Right ventricle myocardium superior (tissue), 1 donor: ENCODE measurements around the gene ITPKB. TPM values are rescaled to one million over a fixed set of nuclear protein-coding genes. Genes with fewer than 3 reads are reported as not detected.

Experiments
- ATAC-seq: fragments of 200-7000 bp; cut with Tn5 transposase; one replicate; pipeline ENCODE4 v1.9.1; 2020; ENCODE audit warnings: mild to moderate bottlenecking; ENCODE audit not compliant: poor library complexity
- DNase-seq: peaks from one replicate; pipeline ENCODE4 v3.0.0-alpha.2; 2020
- intact Hi-C: fragments of 100-400 bp; cut with DNase I; formaldehyde crosslinking; loops from one replicate; pipeline ENCODE4 v1.11.2; 2022
- total RNA-seq: library from RNA; stranded (reverse); fragmentation: NEBNext Ultra II Directional; extraction: Animal tissue kit (Norgen Biotek cat#: 25700); gene quantifications from one replicate; pipeline ENCODE4 v1.2.1, GENCODE V29; 2021
- donor health status: DM: no; HTN: yes; CAD: no; lungs with severe emphysema.

The ITPKB gene
- total RNA-seq, 1 donor from 2014 or later, result 21.2 TPM

DNA sequence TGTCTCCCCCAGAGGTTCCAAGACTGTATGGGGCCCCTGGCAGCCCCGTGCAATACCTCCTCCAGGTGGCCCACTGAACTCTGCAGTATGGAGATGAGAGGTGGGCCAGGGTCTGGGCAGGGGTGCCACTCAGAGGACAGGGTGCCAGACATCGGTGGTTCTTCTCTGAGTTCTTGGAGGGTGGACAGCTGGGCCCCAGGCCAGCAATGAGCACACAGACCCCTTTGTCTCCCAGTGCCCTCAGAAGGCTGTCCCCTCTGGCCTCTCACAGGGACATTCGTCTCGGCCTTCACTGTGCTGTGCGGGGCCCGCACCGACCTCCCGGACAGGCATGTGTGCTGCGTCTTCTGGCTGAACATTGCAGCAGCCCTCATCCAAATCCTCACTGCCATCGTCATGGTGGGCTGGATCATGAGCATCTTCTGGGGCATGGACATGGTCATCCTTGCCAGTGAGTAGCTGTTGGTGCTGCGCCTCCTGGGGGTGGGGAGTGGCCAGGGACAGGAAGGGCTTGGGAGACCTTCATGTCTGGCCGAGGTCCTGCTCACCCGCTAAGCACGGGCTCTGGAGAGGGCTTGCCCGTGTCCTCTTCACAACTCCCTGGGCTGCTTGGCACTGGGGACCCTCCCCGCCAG is 142.4 kb downstream of the ITPKB start:
- ATAC-seq, result no peak

DNA sequence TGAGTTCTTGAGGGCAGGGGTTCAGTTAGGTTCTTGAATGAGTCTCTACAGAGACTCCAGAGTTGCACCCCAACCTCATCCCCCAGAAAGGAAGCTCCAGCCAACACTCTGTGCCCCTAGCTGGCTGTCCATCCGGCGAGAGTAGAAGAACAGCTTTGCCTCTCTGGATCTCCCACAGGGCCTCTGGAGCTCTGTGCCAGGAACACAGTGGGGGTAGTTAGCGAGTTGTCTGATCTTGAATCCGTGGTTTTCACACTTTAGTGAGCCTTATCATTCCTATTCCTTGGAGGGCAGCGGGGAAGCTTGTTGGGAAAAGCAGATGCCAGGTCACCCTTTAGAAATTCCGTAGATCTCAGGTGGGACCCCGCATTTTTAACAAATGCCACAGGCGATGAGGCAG is 145.5 kb downstream of the ITPKB start:
- DNase-seq, result no peak
- ATAC-seq, result no peak
- intact Hi-C loops, result no loop called here

More for the DNA sequence above, 142.4 kb downstream of the ITPKB start:
- intact Hi-C loops, result no loop called here
- peak; percentile 34 for DNase-seq

DNA sequence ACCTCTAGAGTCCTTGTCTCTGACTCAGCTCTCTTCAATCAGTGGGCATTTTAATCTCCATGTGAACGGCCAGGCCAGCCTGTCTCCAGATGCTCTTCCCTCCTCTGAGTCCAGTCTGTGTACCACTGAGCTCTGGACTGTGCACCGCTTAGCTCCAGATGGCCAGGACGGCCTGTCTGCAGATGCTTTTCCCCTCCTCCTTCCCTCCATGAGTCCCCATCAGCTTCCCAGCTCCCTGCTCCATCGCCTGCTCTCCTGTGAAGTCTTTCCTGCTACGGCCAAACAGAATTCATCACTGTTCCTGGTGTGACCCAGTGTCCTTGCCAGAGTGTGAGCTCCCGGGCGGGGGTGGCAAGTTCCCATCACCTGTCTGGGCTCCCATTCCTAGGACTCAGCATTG is 148.5 kb downstream of the ITPKB start:
- DNase-seq (no peak), ATAC-seq (no peak)
- intact Hi-C loops, result no loop called here

DNA sequence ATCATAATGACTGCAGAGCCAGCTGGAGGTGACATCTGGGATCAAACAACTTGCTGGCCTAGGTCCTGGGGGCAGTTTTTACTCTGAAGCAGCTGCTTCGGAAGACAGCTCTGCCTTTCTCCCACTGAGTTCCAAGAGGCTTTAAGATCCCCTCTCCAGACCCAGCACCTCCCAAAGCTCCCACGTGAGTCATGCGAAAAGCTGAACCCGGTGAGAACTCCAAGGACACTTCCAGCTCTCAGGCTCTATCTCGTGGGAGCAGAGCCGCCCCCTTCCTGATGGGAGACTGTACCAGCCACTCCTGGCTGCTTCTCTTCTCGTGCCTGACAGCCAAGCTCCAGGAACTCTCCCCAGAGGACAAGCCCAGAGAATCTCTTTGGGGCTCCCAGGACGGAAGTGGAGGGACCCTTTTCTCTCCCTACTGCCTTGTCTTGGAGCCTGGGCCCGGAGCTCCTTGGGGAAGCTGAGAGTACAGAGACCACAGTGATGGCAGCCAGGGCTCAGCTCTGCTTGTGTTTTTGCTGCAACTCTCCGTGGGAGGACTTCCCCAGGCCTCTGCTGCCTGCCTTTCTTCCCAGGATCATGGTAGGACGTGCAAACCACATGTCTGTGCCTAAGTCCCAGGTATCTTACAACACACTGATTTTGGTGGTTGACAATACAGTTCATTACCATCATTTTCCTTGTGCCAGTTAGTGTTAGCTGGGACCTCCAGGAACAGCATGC is 149.9 kb downstream of the ITPKB start:
- ATAC-seq (peak; percentile 50), DNase-seq (no peak)
- intact Hi-C loops, result no loop called here

DNA sequence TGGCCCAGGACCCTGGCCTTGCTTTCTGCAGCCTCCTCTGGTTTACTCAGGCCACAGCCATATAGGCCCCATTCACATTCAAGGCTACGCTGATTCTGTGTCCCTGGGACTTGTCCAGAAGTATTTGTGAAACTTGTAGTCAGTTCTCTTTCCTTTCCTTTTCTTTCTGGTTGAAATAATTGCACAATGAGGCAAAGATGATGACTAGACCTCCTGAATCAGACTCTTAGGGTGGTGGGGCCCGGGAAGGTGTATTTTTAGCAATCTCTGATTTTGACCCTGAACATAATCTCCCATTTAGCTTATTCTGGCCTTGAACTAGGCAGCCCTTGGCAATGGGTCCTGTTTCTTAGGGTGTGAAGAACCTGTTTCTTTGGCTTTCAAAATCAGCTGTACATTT is 150.6 kb downstream of the ITPKB start:
- DNase-seq (no peak), ATAC-seq (peak; percentile 62)
- intact Hi-C loops, result no loop called here

DNA sequence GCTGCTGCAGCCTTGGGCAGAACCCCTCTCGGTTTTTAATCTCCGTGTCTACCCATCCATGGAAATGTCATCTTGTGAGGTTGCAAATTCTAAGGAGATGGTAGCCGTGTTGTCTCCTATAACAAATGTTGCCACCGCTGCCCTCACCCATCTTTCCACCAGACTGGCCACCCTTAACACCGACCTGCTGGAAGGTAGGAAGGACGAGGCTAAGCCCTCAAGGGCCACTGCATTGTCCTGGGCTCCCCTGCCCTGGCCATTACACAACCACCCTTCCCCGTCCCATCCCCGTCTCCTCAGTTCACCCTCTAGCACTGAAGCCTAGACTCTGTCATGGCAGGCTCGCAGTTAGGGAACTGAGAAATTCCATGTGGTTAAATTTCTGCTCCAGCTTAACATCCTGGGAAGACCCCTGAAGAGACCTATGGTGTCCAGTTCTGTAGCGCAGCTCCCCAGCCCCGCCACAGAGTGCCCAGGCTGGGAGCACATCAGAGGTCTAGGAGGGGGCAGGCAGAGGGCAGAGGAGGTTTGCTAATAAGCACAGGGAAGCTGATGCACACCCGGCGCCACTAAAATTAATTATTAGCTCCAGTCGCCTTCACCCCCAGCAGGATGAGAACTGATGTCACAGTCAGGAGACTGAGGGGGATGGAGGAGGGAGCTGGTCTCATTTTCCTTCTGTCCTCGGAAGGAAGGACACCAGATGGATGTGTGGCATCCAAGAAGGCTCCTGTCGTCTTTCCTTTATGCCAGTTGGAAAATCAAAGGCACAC is 152.2 kb downstream of the ITPKB start:
- no peak for ATAC-seq
- intact Hi-C loops, result no loop called here
- no peak for DNase-seq

DNA sequence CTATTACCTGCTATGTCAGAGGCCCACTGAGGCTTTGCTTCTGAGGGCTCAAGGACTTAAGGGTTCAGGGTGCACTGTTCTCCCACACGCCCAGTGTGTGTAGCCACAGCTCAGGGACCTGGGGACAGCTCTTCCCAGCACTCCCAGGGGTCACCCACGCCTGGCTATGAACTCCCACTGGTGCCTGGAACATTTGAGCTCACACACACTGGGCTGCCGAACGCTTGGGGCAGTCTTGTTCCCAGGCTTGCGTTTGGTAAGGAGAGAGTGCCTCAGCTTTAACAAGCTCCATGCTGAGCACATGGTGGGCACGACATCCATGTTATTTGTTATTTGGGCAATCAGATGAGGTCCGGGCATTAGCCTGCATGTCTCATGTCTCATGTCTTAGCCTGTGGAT is 153.0 kb downstream of the ITPKB start:
- ATAC-seq (no peak), DNase-seq (no peak)
- intact Hi-C loops, result no loop called here

DNA sequence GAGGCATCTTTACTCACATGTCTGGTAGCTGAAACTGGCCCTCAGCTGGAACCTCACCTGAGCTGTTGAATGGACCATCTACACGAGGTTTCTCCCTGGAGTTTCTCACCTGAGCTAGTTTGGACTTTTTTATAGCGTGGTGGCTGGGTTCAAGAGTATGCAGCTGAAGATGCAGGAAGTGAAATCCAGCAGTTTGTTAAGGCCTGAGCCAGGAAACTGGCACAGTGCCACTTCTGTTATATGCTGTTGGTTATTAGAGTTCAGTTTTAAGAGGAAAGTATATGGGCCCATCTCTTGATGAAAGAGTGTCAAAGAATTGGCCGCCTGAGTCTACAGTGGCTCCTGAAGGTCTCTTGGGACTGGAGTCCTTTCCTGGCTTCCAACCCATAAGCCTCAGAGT is 154.9 kb downstream of the ITPKB start:
- DNase-seq, result no peak
- intact Hi-C loops, result no loop called here
- ATAC-seq, result no peak

DNA sequence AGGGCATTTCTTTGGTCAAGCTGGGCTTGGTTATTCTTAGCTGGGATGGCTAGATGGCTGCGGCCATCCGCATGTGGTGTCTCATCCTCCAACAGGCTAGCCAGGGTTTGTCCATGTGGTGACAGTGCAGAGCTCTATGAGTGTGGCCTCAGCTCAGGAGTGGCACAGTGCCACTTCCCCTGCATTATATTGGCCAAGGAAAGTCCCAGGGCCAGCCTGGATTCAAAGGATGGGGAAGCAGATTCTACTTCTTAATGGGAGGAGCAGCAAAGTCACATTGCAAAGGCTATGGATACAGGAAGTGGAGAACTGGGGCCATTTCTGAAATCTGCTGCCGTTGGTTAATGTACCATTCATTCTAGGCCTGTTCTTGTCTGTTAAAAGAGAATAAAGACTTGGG is 156.1 kb downstream of the ITPKB start:
- no peak for DNase-seq
- intact Hi-C loops, result no loop called here

More for the DNA sequence above, 156.1 kb downstream of the ITPKB start:
- no peak for ATAC-seq

Other genes with a start within 250 kb of the ITPKB start
- gene STUM, start 190.5 kb downstream of the ITPKB start, total RNA-seq, result 1.2 TPM
- 19.8 TPM for gene PSEN2, start 131.3 kb upstream of the ITPKB start, total RNA-seq
- 393 TPM for gene COQ8A, start 201.0 kb upstream of the ITPKB start, total RNA-seq